T-helper 1 cell (primary cell): ENCODE data around the gene PPFIA1.
"Not testable (repeated sequence)": the region's sequence is repeated elsewhere in the genome, so short reads cannot be mapped to it uniquely, and the experiment has no call there.

Source experiments
- DNase-seq, 5 donors: peaks; one replicate each; pipeline ENCODE4 v3.0.0-alpha.2; 2012 to 2020

PPFIA1 gene

GRCh38 chr11:70251659-70252321 lies 18.7 kb upstream of the PPFIA1 start:
- DNase-seq: no peak

- no peak for DNase-seq
Observed at GRCh38 chr11:70252844-70253243, 17.6 kb upstream of the PPFIA1 start.

DNA sequence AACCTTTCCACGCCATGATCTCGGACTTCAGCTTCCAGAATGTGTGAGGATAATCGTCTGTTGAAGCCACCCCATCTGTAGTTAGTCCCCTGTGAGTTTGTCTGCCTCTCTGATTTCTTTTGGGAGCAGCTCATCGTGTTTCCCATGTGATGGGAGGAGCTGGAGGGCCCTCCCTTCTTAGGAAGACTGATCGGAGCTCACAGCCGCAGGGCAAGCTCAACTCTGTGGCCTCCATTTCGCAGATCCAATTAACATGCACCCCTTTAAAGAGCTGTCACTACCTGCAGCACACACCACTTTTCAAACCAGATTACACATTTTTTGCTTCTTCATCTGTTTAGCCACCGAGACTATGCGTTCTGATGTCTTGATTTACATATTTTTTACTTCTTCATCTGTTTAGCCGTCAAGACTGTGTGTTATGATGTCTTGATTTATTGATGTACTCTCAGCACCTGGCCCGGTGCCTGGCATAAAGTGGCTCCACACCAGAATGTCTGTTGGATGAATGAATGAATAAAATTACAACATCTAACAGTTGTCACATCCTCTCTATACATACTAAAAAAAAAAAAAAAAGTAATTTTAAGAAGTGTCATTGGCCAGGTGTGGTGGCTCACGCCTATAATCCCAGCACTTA lies 14.9 kb upstream of the PPFIA1 start:
- DNase-seq: no peak

- not testable (repeated sequence) for DNase-seq
Observed at GRCh38 chr11:70259077-70259476, 11.4 kb upstream of the PPFIA1 start.

DNA sequence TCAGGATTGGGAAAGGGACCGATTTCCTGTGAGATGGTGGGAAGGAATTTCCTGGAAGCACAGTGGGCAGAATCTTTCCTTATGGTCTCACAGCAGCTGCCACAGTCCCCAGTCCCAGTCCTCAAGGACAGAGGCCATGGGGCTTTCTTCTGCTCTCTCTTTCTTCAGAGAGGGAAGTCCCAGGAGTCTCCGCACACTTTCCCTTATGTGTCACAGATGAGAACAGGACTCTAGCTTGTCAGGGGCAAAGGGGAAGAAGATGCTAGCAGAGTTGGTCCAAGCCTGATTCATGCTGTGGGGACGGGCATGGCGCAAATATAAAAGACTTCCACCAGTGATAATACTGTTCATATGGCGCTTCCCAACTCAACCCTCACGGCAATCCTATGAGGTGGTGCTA lies 7.5 kb upstream of the PPFIA1 start:
- no peak for DNase-seq

- no peak for DNase-seq
Observed at GRCh38 chr11:70263363-70263762, 7.1 kb upstream of the PPFIA1 start.

GRCh38 chr11:70265341-70265740 lies 5.1 kb upstream of the PPFIA1 start:
- DNase-seq: no peak

- no peak for DNase-seq
Observed at GRCh38 chr11:70267405-70267950, 3.0 kb upstream of the PPFIA1 start.

- no peak for DNase-seq
Observed at GRCh38 chr11:70268526-70268925, 2.0 kb upstream of the PPFIA1 start.

- DNase-seq: peak; percentile 35 to 62 (median 40)
Observed at GRCh38 chr11:70270877-70271648, 573 bp downstream of the PPFIA1 start.

DNA sequence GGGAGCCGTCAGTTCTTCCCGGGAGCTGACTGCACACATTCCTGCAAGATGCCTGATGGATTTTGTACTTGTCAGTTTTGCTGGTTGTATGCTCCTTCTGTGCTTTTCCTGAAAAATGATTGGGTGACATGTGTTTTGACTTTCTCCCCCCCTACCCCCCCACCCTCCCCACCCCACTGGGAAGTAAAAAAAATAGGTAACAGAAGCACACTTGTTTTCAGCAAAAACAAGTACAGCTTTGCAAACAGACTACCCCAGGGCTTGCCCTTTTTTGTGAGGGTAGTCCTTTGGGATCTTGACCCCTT lies 1.1 kb downstream of the PPFIA1 start:
- no peak for DNase-seq

GRCh38 chr11:70272009-70272408 lies 1.5 kb downstream of the PPFIA1 start:
- no peak for DNase-seq

- DNase-seq: no peak
Observed at GRCh38 chr11:70278994-70279393, 8.5 kb downstream of the PPFIA1 start.

- DNase-seq: no peak
Observed at GRCh38 chr11:70281156-70281609, 10.7 kb downstream of the PPFIA1 start.

- no peak for DNase-seq
Observed at GRCh38 chr11:70282012-70282411, 11.5 kb downstream of the PPFIA1 start.

DNA sequence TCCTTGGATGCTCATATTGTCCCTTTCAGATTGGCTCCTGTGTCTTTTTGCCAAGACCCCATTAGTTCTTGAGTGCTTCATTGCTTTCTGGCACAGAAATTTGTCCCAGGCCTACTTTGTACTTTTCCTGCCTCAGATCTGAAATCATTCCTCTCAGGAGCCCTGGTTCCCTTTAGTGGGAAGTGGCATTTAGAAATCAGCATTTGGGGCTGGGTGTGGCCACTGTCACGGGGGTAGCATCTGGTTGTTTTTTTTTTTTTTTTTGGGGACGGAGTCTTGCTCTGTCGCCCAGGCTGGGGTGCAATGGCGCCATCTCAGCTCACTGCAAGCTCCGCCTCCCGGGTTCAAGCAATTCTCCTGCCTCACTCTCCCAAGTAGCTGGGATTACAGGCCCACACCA lies 18.2 kb downstream of the PPFIA1 start:
- no peak for DNase-seq

GRCh38 chr11:70289582-70289981 lies 19.1 kb downstream of the PPFIA1 start:
- DNase-seq: no peak

DNA sequence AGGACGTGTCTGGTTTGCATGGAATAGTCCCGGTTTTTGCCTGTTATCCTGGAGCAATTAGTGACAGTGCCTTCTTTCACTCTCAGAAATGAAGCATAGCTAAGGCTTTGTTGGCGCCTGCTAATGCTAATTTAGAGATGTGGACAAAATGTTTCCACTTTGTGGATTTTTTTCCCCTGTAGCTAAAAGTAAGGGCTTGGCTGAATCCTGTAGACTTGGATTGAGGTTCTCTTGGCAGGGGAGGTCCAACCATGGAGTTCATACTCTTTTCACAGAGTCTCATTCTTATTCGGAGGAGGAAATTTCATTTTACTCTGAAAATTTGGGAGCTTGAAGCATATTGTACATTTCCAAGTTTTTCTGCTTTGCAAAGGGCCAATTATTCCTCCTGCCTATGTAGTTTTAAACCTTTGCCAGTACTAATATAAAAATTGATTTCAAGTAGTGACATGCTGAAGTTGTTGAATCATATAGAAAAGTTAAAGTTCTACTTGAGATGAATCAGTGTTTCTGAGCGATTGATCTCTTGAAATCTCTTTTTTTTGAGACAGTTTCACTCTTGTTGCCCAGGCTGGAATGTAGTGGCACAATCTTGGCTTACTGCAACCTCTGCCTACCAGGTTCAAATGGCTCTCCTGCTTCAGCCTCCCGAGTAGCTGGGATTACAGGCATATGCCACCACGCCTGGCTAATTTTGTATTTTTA lies 20.0 kb downstream of the PPFIA1 start:
- DNase-seq: no peak

DNA sequence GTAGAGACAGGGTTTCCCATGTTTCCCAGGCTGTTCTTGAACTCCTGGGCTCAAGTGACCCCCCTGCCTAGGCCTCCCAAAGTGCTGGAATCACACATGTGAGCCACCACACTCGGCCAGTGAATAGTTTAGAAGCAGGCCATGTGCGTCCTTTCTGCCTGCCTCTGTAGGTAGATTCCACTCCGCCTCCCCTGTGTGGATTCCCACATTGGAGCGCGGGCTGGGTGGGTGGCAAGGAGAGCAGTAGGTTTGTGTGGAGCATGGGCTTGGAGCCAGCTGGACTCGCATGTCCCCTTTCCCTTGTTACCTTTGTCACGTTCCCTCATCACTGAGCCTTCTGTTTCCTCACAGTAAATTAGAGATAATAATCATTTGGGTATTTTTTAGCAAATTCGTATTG lies 21.7 kb downstream of the PPFIA1 start:
- DNase-seq: no peak

DNA sequence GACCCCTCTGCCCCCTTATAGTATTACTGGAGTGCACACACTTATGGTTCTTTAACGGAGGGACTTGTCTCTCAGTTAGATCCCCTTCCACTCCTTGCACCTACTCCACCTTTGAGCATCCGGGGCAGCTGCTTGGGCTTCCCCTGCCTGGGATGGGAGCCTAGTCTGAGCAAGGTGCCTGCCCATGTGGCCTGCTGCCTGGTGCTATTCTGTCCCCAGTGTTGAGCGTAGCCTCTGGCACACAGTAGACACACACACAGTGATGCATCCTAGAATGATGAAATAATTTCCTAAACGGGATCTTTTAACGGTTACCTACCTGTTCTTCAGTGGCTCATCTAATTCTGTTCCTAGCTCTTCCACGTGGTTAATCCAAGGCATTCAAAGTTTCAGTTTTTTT lies 22.4 kb downstream of the PPFIA1 start:
- no peak for DNase-seq

- not testable (repeated sequence) for DNase-seq
Observed at GRCh38 chr11:70295166-70295565, 24.7 kb downstream of the PPFIA1 start.

- no peak for DNase-seq
Observed at GRCh38 chr11:70296681-70297080, 26.2 kb downstream of the PPFIA1 start.

GRCh38 chr11:70297341-70297740 lies 26.9 kb downstream of the PPFIA1 start:
- no peak for DNase-seq
